H1 (cell line): ENCODE results near the gene RNU2-1. TPM values are rescaled to one million over a fixed set of nuclear protein-coding genes. Genes with fewer than 3 reads are reported as not detected.
"Not testable (repeated sequence)": the region's sequence is repeated elsewhere in the genome, so short reads cannot be mapped to it uniquely, and the experiment has no call there.

Experiments used
- CTCF ChIA-PET: fragments of 300-600 bp; sonication (Branson Sonifier 250); formaldehyde crosslinking; loops from one replicate; lab custom pipeline; 2021; ENCODE audit not compliant: partially characterized antibody; lab: Charles Lee
- POLR2A ChIA-PET: fragments of 300-600 bp; sonication (Branson Sonifier 250); formaldehyde crosslinking; loops from one replicate; lab custom pipeline; 2021; ENCODE audit warnings: inconsistent platforms; ENCODE audit not compliant: partially characterized antibody; lab: Charles Lee
- DNase-seq, 2 experiments: peaks; one replicate each; pipeline versions ENCODE4 v3.0.0 to v3.0.0-alpha.2; 2010 to 2022; ENCODE audit warnings: low spot score in 2 of 2, low read depth in 1 of 2, mixed read lengths in 1 of 2
- FAIRE-seq: peaks from 2 replicates; lab custom pipeline; 2011; peaks lifted over from hg19 to GRCh38; lab: Jason Lieb, UNC
- H2AFZ ChIP-seq: 2 replicates; pipeline ENCODE4 v1.8.1; 2012; ENCODE audit warnings: low read length, inconsistent platforms
- H2AK5ac ChIP-seq: 2 replicates; pipeline ENCODE4 v1.6.1; 2013; ENCODE audit warnings: low read depth, low read length
- H2BK120ac ChIP-seq: replicated peaks from 2 replicates; pipeline ENCODE3; 2013; ENCODE audit warnings: low read depth, low read length, inconsistent platforms
- H2BK12ac ChIP-seq: 2 replicates; pipeline ENCODE4 v1.6.1; 2013; ENCODE audit warnings: low read depth, low read length
- H2BK15ac ChIP-seq: 2 replicates; pipeline ENCODE4 v1.6.1; 2013; ENCODE audit warnings: low read length
- H2BK20ac ChIP-seq: 2 replicates; pipeline ENCODE4 v1.6.1; 2013; ENCODE audit warnings: low read length
- H2BK5ac ChIP-seq: 2 replicates; pipeline ENCODE4 v1.6.1; 2013; ENCODE audit warnings: low read depth, low read length
- H3K14ac ChIP-seq: 2 replicates; pipeline ENCODE4 v1.6.1; 2013; ENCODE audit warnings: inconsistent platforms; ENCODE audit not compliant: insufficient read length
- H3K18ac ChIP-seq: 2 replicates; pipeline ENCODE4 v1.6.1; 2013; ENCODE audit warnings: low read length; ENCODE audit errors: extremely low read depth
- H3K23ac ChIP-seq: 2 replicates; pipeline ENCODE4 v1.6.1; 2013; ENCODE audit warnings: inconsistent platforms; ENCODE audit not compliant: insufficient read length
- H3K23me2 ChIP-seq: 2 replicates; pipeline ENCODE4 v1.6.1; 2013; ENCODE audit warnings: low read depth, low read length
- H3K27ac ChIP-seq: 2 replicates; pipeline ENCODE4 v1.6.1; 2011; ENCODE audit warnings: low read depth, low read length, inconsistent platforms
- H3K27me3 ChIP-seq, 4 experiments: replicated peaks in 1 of 4; 1 replicate in 1 of 4; 2 replicates in 3 of 4; pipeline versions ENCODE4 v1.6.1 to v1.8.1; 2011 to 2013; ENCODE audit warnings: low read length in 3 of 4, mild to moderate bottlenecking in 3 of 4, inconsistent platforms in 2 of 4, mixed read lengths in 2 of 4, moderate library complexity in 1 of 4; ENCODE audit not compliant: control insufficient read depth in 3 of 4, insufficient read depth in 3 of 4; ENCODE audit errors: extremely low read depth in 1 of 4
- H3K36me3 ChIP-seq, 4 experiments: 2 replicates each; pipeline versions ENCODE4 v1.6.1 to v1.8.1; 2011 to 2013; ENCODE audit warnings: mild to moderate bottlenecking in 4 of 4, low read length in 3 of 4, moderate library complexity in 2 of 4, control low read depth in 1 of 4, inconsistent platforms in 1 of 4; ENCODE audit not compliant: insufficient read depth in 4 of 4, control insufficient read depth in 2 of 4
- H3K4ac ChIP-seq: replicated peaks from 2 replicates; pipeline ENCODE3; 2013; ENCODE audit warnings: low read length, low read depth, mixed read lengths, inconsistent platforms; ENCODE audit not compliant: insufficient read length
- H3K4me1 ChIP-seq, 4 experiments: replicated peaks in 1 of 4; 1 replicate in 1 of 4; 2 replicates in 3 of 4; pipeline versions ENCODE4 v1.6.1 to v1.8.1; 2011 to 2013; ENCODE audit warnings: low read length in 3 of 4, inconsistent platforms in 2 of 4, mixed read lengths in 1 of 4; ENCODE audit not compliant: insufficient read depth in 4 of 4, control insufficient read depth in 3 of 4
- H3K4me2 ChIP-seq, 2 experiments: 2 replicates each; pipeline versions ENCODE4 v1.6.1 to v1.8.1; 2011 to 2013; ENCODE audit warnings: low read depth in 2 of 2, low read length in 2 of 2, control low read depth in 1 of 2, inconsistent platforms in 1 of 2, mild to moderate bottlenecking in 1 of 2; ENCODE audit not compliant: insufficient read depth in 1 of 2
- H3K4me3 ChIP-seq, 4 experiments: fragments of 200-600, 300-600 bp in 1 of 4; sonication (generic), shearing (Covaris generic), sonication (Bioruptor Twin) in 1 of 4; 2 replicates each; pipeline versions ENCODE4 v1.5.1 to v1.8.1; 2011 to 2016; ENCODE audit warnings: low read length in 4 of 4, low read depth in 3 of 4, control low read depth in 2 of 4, inconsistent platforms in 2 of 4, mild to moderate bottlenecking in 2 of 4, mixed read lengths in 1 of 4, moderate library complexity in 1 of 4; ENCODE audit not compliant: insufficient read depth in 2 of 4; ENCODE audit errors: extremely low read depth in 1 of 4
- H3K56ac ChIP-seq: replicated peaks from 2 replicates; pipeline ENCODE3; 2013; ENCODE audit warnings: low read depth, mild to moderate bottlenecking, mixed read lengths, low read length, inconsistent platforms; ENCODE audit not compliant: insufficient read length
- H3K79me1 ChIP-seq: 2 replicates; pipeline ENCODE4 v1.6.1; 2013; ENCODE audit warnings: low read depth, low read length, control low read depth
- H3K79me2 ChIP-seq, 2 experiments: 2 replicates each; pipeline versions ENCODE4 v1.6.1 to v1.8.1; 2012 to 2013; ENCODE audit warnings: low read length in 2 of 2, mild to moderate bottlenecking in 2 of 2, inconsistent platforms in 1 of 2; ENCODE audit not compliant: insufficient read depth in 2 of 2, control insufficient read depth in 1 of 2
- H3K9ac ChIP-seq, 4 experiments: replicated peaks in 1 of 4; 1 replicate in 1 of 4; 2 replicates in 3 of 4; pipeline versions ENCODE4 v1.6.1 to v1.8.1; 2011 to 2013; ENCODE audit warnings: low read depth in 3 of 4, low read length in 3 of 4, control low read depth in 2 of 4, mild to moderate bottlenecking in 2 of 4, moderate library complexity in 2 of 4, inconsistent platforms in 1 of 4; ENCODE audit errors: extremely low read depth in 1 of 4
- H3K9me3 ChIP-seq, 2 experiments: 2 replicates each; pipeline versions ENCODE4 v1.6.1 to v1.8.1; 2012 to 2013; ENCODE audit warnings: mild to moderate bottlenecking in 2 of 2, moderate library complexity in 2 of 2, control low read depth in 1 of 2, inconsistent platforms in 1 of 2, low read depth in 1 of 2, low read length in 1 of 2, mixed read lengths in 1 of 2; ENCODE audit not compliant: insufficient read depth in 2 of 2
- H4K20me1 ChIP-seq, 2 experiments: replicated peaks in 1 of 2; 2 replicates each; pipeline versions ENCODE3 to v1.8.1; 2011 to 2013; ENCODE audit warnings: inconsistent platforms in 2 of 2, low read length in 2 of 2, mild to moderate bottlenecking in 1 of 2; ENCODE audit not compliant: insufficient read depth in 2 of 2, control insufficient read depth in 1 of 2
- H4K5ac ChIP-seq: 2 replicates; pipeline ENCODE4 v1.6.1; 2013; ENCODE audit warnings: low read length, low read depth, mixed read lengths, inconsistent platforms; ENCODE audit not compliant: insufficient read length
- H4K8ac ChIP-seq: 2 replicates; pipeline ENCODE4 v1.8.0; 2013; ENCODE audit warnings: mild to moderate bottlenecking, moderate library complexity, low read length, inconsistent platforms; ENCODE audit not compliant: insufficient read depth; ENCODE audit errors: extremely low read depth
- H4K91ac ChIP-seq: replicated peaks from 2 replicates; pipeline ENCODE3; 2013; ENCODE audit warnings: low read length, mixed read lengths, inconsistent platforms; ENCODE audit not compliant: insufficient read length
- WGBS, 2 experiments: shearing (Covaris generic) in 1 of 2; methylation state at CpG; one replicate each; pipeline versions ENCODE4 v1.1.6 to v1.1.7; 2013 to 2015; ENCODE audit warnings: low lambda C conversion rate in 2 of 2, mixed read lengths in 2 of 2, inconsistent platforms in 1 of 2, low coverage in 1 of 2, missing lambda C conversion rate in 1 of 2; ENCODE audit not compliant: insufficient replicate concordance in 2 of 2, insufficient coverage in 1 of 2, insufficient read length in 1 of 2; ENCODE audit errors: extremely low coverage in 1 of 2, missing lambda C conversion rate in 1 of 2; 5-methylcytosine and 5-hydroxymethylcytosine counted together
- polyA plus RNA-seq, 7 experiments: library from polyadenylated mRNA; depleted of rRNA in 3 of 7; stranded (reverse) in 5 of 7; unstranded in 2 of 7; fragments of >200 nt in 5 of 7; fragments of 200-250 nt in 2 of 7; gene quantifications; 1 replicate in 5 of 7; 2 replicates in 1 of 7; 4 replicates in 1 of 7; pipeline versions ENCODE4 v1.2.1 to v1.2.3, GENCODE V29; 2011 to 2013; ENCODE audit warnings: missing spikeins in 2 of 7, mixed read lengths in 2 of 7
- total RNA-seq: library from RNA; stranded (reverse); fragmentation: NEBNext Ultra II Directional; extraction: Animal tissue kit (Norgen Biotek cat#: 25700); gene quantifications from 2 replicates; pipeline ENCODE4 v1.2.1, GENCODE V29; 2021

The RNU2-1 gene
- total and polyA plus RNA-seq, 2 of the 8 experiments (the other 6 are each of a cell fraction or from before 2014, with no cell fraction given): 2,508 TPM; not detected in 1

DNA sequence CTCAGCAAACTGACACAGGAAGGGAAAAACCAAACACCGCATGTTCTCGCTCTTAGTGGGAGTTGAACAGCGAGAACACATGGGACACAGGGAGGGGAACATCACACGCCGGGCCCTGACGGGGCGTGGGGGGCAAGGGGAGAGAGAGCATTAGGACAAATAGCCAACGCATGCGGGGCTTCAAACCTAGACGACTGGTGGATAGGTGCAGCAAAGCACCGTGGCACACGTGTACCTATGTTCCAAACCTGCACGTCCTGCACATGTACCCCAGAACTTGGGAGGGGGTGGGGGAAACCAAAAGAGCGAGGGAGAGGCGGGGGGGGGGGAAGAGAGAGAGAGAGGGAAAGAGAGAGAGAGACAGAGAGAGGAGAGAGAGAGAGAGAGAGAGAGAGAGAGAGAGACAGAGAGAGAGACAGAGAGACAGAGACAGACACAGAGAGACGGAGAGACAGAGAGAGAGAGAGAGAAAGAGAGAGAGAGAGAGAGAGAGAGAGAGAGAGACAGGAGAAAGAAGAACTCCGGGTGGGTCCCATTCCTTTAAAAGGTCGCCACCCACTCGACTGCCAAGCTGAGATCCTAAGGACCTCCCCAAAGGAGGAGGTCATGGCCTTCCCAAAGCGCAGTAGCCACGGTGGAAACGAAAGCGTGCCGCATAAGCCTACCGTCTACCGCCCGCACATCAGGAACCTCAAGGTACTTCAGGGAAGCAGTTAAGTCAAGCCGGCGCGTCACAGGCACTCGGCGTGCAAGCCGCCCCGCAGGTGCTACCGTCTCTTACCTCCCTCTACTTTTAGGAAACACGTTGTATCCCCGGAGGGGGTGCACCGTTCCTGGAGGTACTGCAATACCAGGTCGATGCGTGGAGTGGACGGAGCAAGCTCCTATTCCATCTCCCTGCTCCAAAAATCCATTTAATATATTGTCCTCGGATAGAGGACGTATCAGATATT is 37.1 kb upstream of the RNU2-1 start:
- H3K27me3 ChIP-seq, H2AK5ac ChIP-seq, H4K20me1 ChIP-seq, POLR2A ChIA-PET, H2BK15ac ChIP-seq, H3K36me3 ChIP-seq, H2BK120ac ChIP-seq, H2AFZ ChIP-seq, H2BK12ac ChIP-seq, H3K79me2 ChIP-seq, H3K18ac ChIP-seq, H3K4me2 ChIP-seq, H3K9ac ChIP-seq, H3K23ac ChIP-seq, H3K4ac ChIP-seq, H3K9me3 ChIP-seq, H3K56ac ChIP-seq, H3K27ac ChIP-seq, FAIRE-seq, H3K79me1 ChIP-seq, DNase-seq, H3K14ac ChIP-seq, H3K23me2 ChIP-seq, H2BK20ac ChIP-seq, H4K8ac ChIP-seq, H3K4me3 ChIP-seq, H4K5ac ChIP-seq, CTCF ChIA-PET, H3K4me1 ChIP-seq, H4K91ac ChIP-seq, H2BK5ac ChIP-seq: not testable (repeated sequence)
- WGBS, 2 experiments: no CpG with 5 or more reads among the region's 43 CpGs
